HCT116 (cell line): Measurements from ENCODE around the gene EIF5B. TPM values are rescaled to one million over a fixed set of nuclear protein-coding genes. Genes with fewer than 3 reads are reported as not detected.

Experiments
- ATAC-seq: fragments of 200-7000 bp; cut with Tn5 transposase; 2 replicates; pipeline ENCODE4 v1.9.1; 2020; ENCODE audit warnings: mild to moderate bottlenecking, moderate library complexity
- BruUV-seq: library from RNA; stranded (reverse); fragments of 400-500 nt; replicated peaks from 2 replicates; lab custom pipeline; 2021; lab: Mats Ljungman, UMichigan
- CTCF ChIA-PET: fragments of 300-600 bp; sonication (Branson Sonifier 250); formaldehyde crosslinking; loops from one replicate; lab custom pipeline; 2021; ENCODE audit warnings: antibody characterized with exemption; lab: Charles Lee
- POLR2A ChIA-PET: fragments of 300-600, 350-600 bp; sonication (Branson Sonifier 250); formaldehyde crosslinking; loops from one replicate; lab custom pipeline; 2021; ENCODE audit warnings: antibody characterized with exemption; lab: Charles Lee
- RAD21 ChIA-PET, 2 experiments: fragments of 300-600 bp; sonication (Branson Sonifier 250); formaldehyde crosslinking; loops; one replicate each; lab custom pipeline; 2023; ENCODE audit warnings: low total read pairs in 2 of 2; ENCODE audit not compliant: uncharacterized antibody in 2 of 2, unreplicated experiment in 2 of 2, low non-redundant PET in 1 of 2; lab: Charles Lee
- DNase-seq: peaks from one replicate; pipeline ENCODE4 v3.0.0-alpha.2; 2010; ENCODE audit warnings: low read depth, low spot score
- H2AFZ ChIP-seq: fragments of 200-600 bp; shearing (Covaris generic), sonication (generic); 2 replicates; pipeline ENCODE4 v1.6.1; 2017; ENCODE audit warnings: low read depth, mixed run types, mixed read lengths, antibody characterized with exemption, low read length; ENCODE audit not compliant: poor library complexity, severe bottlenecking
- H3K27ac ChIP-seq: 2 replicates; pipeline ENCODE4 v1.5.1; 2012; ENCODE audit warnings: low read depth, low read length
- H3K27me3 ChIP-seq: fragments of 200-600 bp; sonication (generic); 2 replicates; pipeline ENCODE4 v1.6.1; 2016; ENCODE audit warnings: mixed run types, low read length, mixed read lengths; ENCODE audit not compliant: insufficient read depth
- H3K36me3 ChIP-seq, 2 experiments: fragments of 200-500 bp in 1 of 2; fragments of 200-600 bp in 1 of 2; sonication (Bioruptor generic) in 1 of 2; sonication (generic) in 1 of 2; 2 replicates each; pipeline versions ENCODE4 v1.5.1 to v1.6.1; 2014 to 2016; ENCODE audit warnings: low read length in 2 of 2, inconsistent platforms in 1 of 2, mixed read lengths in 1 of 2, mixed run types in 1 of 2; ENCODE audit not compliant: insufficient read depth in 2 of 2, control insufficient read depth in 1 of 2
- H3K4me1 ChIP-seq, 2 experiments: fragments of 200-600 bp in 1 of 2; sonication (generic) in 1 of 2; 2 replicates each; pipeline versions ENCODE4 v1.5.1 to v1.6.1; 2012 to 2017; ENCODE audit warnings: low read length in 2 of 2, inconsistent platforms in 1 of 2, mild to moderate bottlenecking in 1 of 2, mixed read lengths in 1 of 2, mixed run types in 1 of 2, moderate library complexity in 1 of 2; ENCODE audit not compliant: insufficient read depth in 2 of 2, control insufficient read depth in 1 of 2
- H3K4me2 ChIP-seq: fragments of 200-600 bp; sonication (generic); 2 replicates; pipeline ENCODE4 v1.6.1; 2017; ENCODE audit warnings: mixed run types, low read length, mixed read lengths
- H3K4me3 ChIP-seq, 2 experiments: fragments of 200-600 bp in 1 of 2; sonication (generic) in 1 of 2; replicated peaks in 1 of 2; 2 replicates each; pipeline ENCODE4 v1.5.1; 2011 to 2016; ENCODE audit warnings: low read length in 2 of 2, control low read depth in 1 of 2, low read depth in 1 of 2, mild to moderate bottlenecking in 1 of 2, mixed read lengths in 1 of 2, mixed run types in 1 of 2
- H3K79me2 ChIP-seq: fragments of 200-600 bp; sonication (generic); 2 replicates; pipeline ENCODE4 v1.6.1; 2017; ENCODE audit warnings: mild to moderate bottlenecking, mixed run types, low read length, moderate library complexity, mixed read lengths; ENCODE audit not compliant: insufficient read depth
- H3K9ac ChIP-seq: fragments of 200-600 bp; sonication (generic); 2 replicates; pipeline ENCODE4 v1.6.1; 2016; ENCODE audit warnings: low read length, mixed read lengths
- H3K9me2 ChIP-seq: fragments of 200-600 bp; sonication (generic), shearing (Covaris generic); 2 replicates; pipeline ENCODE4 v1.6.1; 2017; ENCODE audit warnings: mixed run types, mild to moderate bottlenecking, moderate library complexity; ENCODE audit not compliant: insufficient read depth
- H3K9me3 ChIP-seq, 2 experiments: fragments of 200-500 bp in 1 of 2; fragments of 200-600 bp in 1 of 2; sonication (Bioruptor generic) in 1 of 2; sonication (generic) in 1 of 2; 2 replicates each; pipeline ENCODE4 v1.6.1; 2014 to 2017; ENCODE audit warnings: low read length in 2 of 2, mixed read lengths in 2 of 2, inconsistent platforms in 1 of 2, low read depth in 1 of 2, mild to moderate bottlenecking in 1 of 2, mixed run types in 1 of 2, moderate library complexity in 1 of 2; ENCODE audit not compliant: control insufficient read depth in 1 of 2, insufficient read depth in 1 of 2
- H4K20me1 ChIP-seq: fragments of 200-600 bp; sonication (generic), shearing (Covaris generic); 2 replicates; pipeline ENCODE4 v1.6.1; 2017; ENCODE audit warnings: mixed run types, mild to moderate bottlenecking, moderate library complexity; ENCODE audit not compliant: insufficient read depth
- CBX3 ChIP-seq: IDR thresholded peaks from 2 replicates; pipeline ENCODE4 v1.6.1; 2012; ENCODE audit warnings: low read depth
- ELF1 ChIP-seq: IDR thresholded peaks from 2 replicates; pipeline ENCODE4 v1.6.1; 2012; ENCODE audit warnings: low read depth, borderline replicate concordance
- FOSL1 ChIP-seq: IDR thresholded peaks from 2 replicates; pipeline ENCODE4 v1.6.1; 2012; ENCODE audit warnings: low read depth
- POLR2A ChIP-seq: IDR thresholded peaks from 2 replicates; pipeline ENCODE4 v1.7.0; 2011; ENCODE audit warnings: borderline replicate concordance; ENCODE audit not compliant: insufficient read depth, insufficient read length; ENCODE audit errors: extremely low read depth
- POLR2AphosphoS5 ChIP-seq: IDR thresholded peaks from 2 replicates; pipeline ENCODE4 v1.6.1; 2011; ENCODE audit warnings: mild to moderate bottlenecking, low read depth, low read length, moderate library complexity
- RAD21 ChIP-seq: IDR thresholded peaks from 2 replicates; pipeline ENCODE4 v1.6.1; 2012; ENCODE audit warnings: low read depth, mild to moderate bottlenecking
- ZFX ChIP-seq: fragments of 450-650 bp; IDR thresholded peaks from 2 replicates; pipeline ENCODE4 v1.6.1; 2017
- intact Hi-C: fragments of 100-400 bp; cut with micrococcal nuclease; formaldehyde crosslinking; loops from 2 replicates; pipeline ENCODE4 v1.10.0; 2022
- total RNA-seq: library from RNA; stranded (reverse); gene quantifications from one replicate; pipeline ENCODE4 v1.2.1, GENCODE V29; 2021; ENCODE audit not compliant: unreplicated experiment

The EIF5B gene
- total RNA-seq, 1 experiment from 2014 or later: 65.9 TPM

DNA sequence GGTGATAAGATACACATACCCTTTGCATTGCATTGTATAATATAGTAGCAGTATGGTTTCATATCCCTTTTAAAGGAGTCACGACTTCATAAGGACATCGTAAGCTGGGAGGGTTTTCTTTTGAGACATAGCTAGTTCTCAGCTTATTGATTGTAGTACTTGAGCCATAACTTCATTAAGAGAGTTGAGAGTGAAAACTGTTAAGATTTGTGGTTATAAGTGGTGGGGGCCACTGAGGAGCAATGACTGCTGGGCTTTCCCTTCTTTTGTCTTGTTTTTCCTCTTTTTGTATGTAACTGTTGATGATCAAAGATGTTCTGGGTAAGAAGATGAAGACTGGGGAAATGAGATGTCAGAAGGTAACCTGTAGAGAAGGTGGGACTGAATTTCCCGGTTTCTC, 11.0 kb downstream of the EIF5B start:
- DNase-seq: no peak
- Histone ChIP-seq H4K20me1 (peaks cover 29% of the 10 kb centered on the region; the same call in 1 of the 2 replicates), H3K9me3 (no peaks in the 10 kb centered on the region), H3K4me1 (no peaks in the 10 kb centered on the region), H3K27me3 (no peaks in the 10 kb centered on the region), H2AFZ (no peak overlapping the region), H3K9ac (no peak overlapping the region), H3K9me2 (no peaks in the 10 kb centered on the region), H3K4me3 (no peak overlapping the region), H3K36me3 (no peaks in the 10 kb centered on the region), H3K27ac (no peak overlapping the region), H3K79me2 (peaks cover 100% of the 10 kb centered on the region), H3K4me2 (no peak overlapping the region)
- CTCF ChIA-PET: interaction anchor here (2.0 kb wide), 1 partner anchor 11 kb away, joined by 9 read pairs; the partner anchor contains the start of gene EIF5B
- RAD21 ChIA-PET: no interaction called here
- intact Hi-C loops: no loop called here
- no peak for ATAC-seq
- POLR2A ChIA-PET: interaction anchor here (3.4 kb wide), 1 partner anchor 11 kb away, joined by 14 read pairs; the partner anchor contains the start of genes EIF5B and TXNDC9
- BruUV-seq: no TSS peak
- TF ChIP-seq FOSL1: no peak

DNA sequence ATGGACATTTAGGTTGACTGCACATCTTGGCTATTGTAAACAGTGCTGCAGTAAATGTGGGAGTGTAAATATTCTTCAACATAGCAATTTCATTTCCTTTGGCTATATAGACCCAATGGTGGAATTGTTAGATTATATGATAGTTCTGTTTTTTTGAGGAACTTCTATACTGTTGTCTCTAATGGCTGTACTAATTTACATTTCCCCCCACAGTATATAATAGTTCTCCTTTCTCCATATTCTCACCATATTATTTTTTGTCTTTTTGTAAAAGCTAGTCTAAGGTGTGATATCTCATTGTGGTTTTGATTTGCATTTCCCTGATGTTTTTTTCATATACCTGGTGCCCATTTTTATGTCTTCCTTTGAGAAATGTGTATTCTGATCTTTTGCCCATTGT, 13.0 kb downstream of the EIF5B start:
- no peaks in the 10 kb centered on the region for H3K9me2 ChIP-seq
- DNase-seq: no peak
- peaks cover 100% of the 10 kb centered on the region for H3K79me2 ChIP-seq
- RAD21 ChIA-PET: no interaction called here
- no peak for ATAC-seq
- intact Hi-C loops: no loop called here
- CTCF ChIA-PET: no interaction called here
- H3K27me3 ChIP-seq: no peaks in the 10 kb centered on the region
- H3K9me3 ChIP-seq: no peaks in the 10 kb centered on the region
- H3K4me1 ChIP-seq: no peaks in the 10 kb centered on the region
- H4K20me1 ChIP-seq: peaks cover 39% of the 10 kb centered on the region; the same call in 1 of the 2 replicates
- POLR2A ChIA-PET: no interaction called here
- no peaks in the 10 kb centered on the region for H3K36me3 ChIP-seq
- no peak overlapping the region for H3K27ac ChIP-seq
- TF ChIP-seq ZFX: no peak
- TF ChIP-seq CBX3: no peak
- TF ChIP-seq POLR2A: no peak
- no peak for TF ChIP-seq POLR2AphosphoS5
- no peak for TF ChIP-seq ELF1
- TF ChIP-seq RAD21: no peak
- BruUV-seq: no TSS peak
- H2AFZ ChIP-seq: no peak overlapping the region
- H3K4me2 ChIP-seq: no peak overlapping the region
- no peak overlapping the region for H3K4me3 ChIP-seq
- H3K9ac ChIP-seq: no peak overlapping the region
